H1 (cell line): Measurements from ENCODE around the gene PLTP. TPM values are rescaled to one million over a fixed set of nuclear protein-coding genes. Genes with fewer than 3 reads are reported as not detected.

Source experiments
- CEBPB ChIP-seq: IDR thresholded peaks from 2 replicates; pipeline ENCODE4 v1.6.1; 2012; ENCODE audit warnings: low read depth, low read length
- GABPA ChIP-seq: IDR thresholded peaks from 2 replicates; pipeline ENCODE4 v1.6.1; 2011; ENCODE audit warnings: mild to moderate bottlenecking, low read length, moderate library complexity, borderline replicate concordance; ENCODE audit not compliant: insufficient read depth
- HDAC2 ChIP-seq, 2 experiments: fragments of 300-600 bp in 1 of 2; sonication (generic) in 1 of 2; IDR thresholded peaks; 2 replicates each; pipeline ENCODE4 v1.6.1; 2011 to 2012; ENCODE audit warnings: low read depth in 2 of 2, low read length in 2 of 2, mild to moderate bottlenecking in 2 of 2, moderate library complexity in 2 of 2, borderline replicate concordance in 1 of 2, inconsistent platforms in 1 of 2
- JUN ChIP-seq: IDR thresholded peaks from 2 replicates; pipeline ENCODE4 v1.6.1; 2011; ENCODE audit warnings: low read depth, mild to moderate bottlenecking, improper control_type of control experiment, low read length
- KDM4A ChIP-seq: IDR thresholded peaks from one replicate; pipeline ENCODE4 v1.7.1; 2012; ENCODE audit warnings: low read depth, mild to moderate bottlenecking, moderate library complexity, low read length, inconsistent platforms; ENCODE audit not compliant: severe bottlenecking
- MAX ChIP-seq: IDR thresholded peaks from 2 replicates; pipeline ENCODE4 v1.6.1; 2012; ENCODE audit warnings: inconsistent platforms
- NANOG ChIP-seq: IDR thresholded peaks from 2 replicates; pipeline ENCODE4 v1.6.1; 2011; ENCODE audit warnings: low read length, low read depth, mild to moderate bottlenecking, inconsistent platforms; ENCODE audit not compliant: insufficient read depth, poor library complexity, severe bottlenecking
- POLR2A ChIP-seq, 2 experiments: IDR thresholded peaks; 1 replicate in 1 of 2; 2 replicates in 1 of 2; pipeline ENCODE4 v1.6.1; 2011; ENCODE audit warnings: low read depth in 2 of 2, low read length in 2 of 2, mild to moderate bottlenecking in 2 of 2; ENCODE audit errors: control extremely low read depth in 1 of 2
- POLR2AphosphoS5 ChIP-seq: IDR thresholded peaks from 2 replicates; pipeline ENCODE4 v1.6.1; 2011; ENCODE audit warnings: low read depth, low read length
- RAD21 ChIP-seq, 2 experiments: IDR thresholded peaks in 1 of 2; conservative IDR thresholded peaks in 1 of 2; 2 replicates each; pipeline ENCODE4 v1.6.1; 2011; ENCODE audit warnings: low read depth in 2 of 2, low read length in 2 of 2, improper control_type of control experiment in 1 of 2, inconsistent platforms in 1 of 2, mild to moderate bottlenecking in 1 of 2, moderate library complexity in 1 of 2
- RXRA ChIP-seq: IDR thresholded peaks from 2 replicates; pipeline ENCODE4 v1.6.1; 2011; ENCODE audit warnings: low read depth, mild to moderate bottlenecking, low read length, moderate library complexity; ENCODE audit not compliant: insufficient read depth
- SRF ChIP-seq: IDR thresholded peaks from 2 replicates; pipeline ENCODE4 v1.6.1; 2011; ENCODE audit warnings: mild to moderate bottlenecking, low read depth, low read length, moderate library complexity
- TAF7 ChIP-seq: optimal IDR thresholded peaks from 2 replicates; pipeline ENCODE3; 2011; ENCODE audit warnings: low read depth, mild to moderate bottlenecking, inconsistent platforms, low read length, moderate library complexity, borderline replicate concordance
- TBP ChIP-seq: IDR thresholded peaks from 2 replicates; pipeline ENCODE4 v1.6.1; 2011; ENCODE audit warnings: low read depth, low read length, improper control_type of control experiment
- YY1 ChIP-seq: IDR thresholded peaks from 2 replicates; pipeline ENCODE4 v1.6.1; 2011; ENCODE audit warnings: low read depth, mild to moderate bottlenecking, low read length
- polyA plus RNA-seq, 7 experiments: library from polyadenylated mRNA; depleted of rRNA in 3 of 7; stranded (reverse) in 5 of 7; unstranded in 2 of 7; fragments of >200 nt in 5 of 7; fragments of 200-250 nt in 2 of 7; gene quantifications; 1 replicate in 5 of 7; 2 replicates in 1 of 7; 4 replicates in 1 of 7; pipeline versions ENCODE4 v1.2.1 to v1.2.3, GENCODE V29; 2011 to 2013; ENCODE audit warnings: missing spikeins in 2 of 7, mixed read lengths in 2 of 7
- total RNA-seq: library from RNA; stranded (reverse); fragmentation: NEBNext Ultra II Directional; extraction: Animal tissue kit (Norgen Biotek cat#: 25700); gene quantifications from 2 replicates; pipeline ENCODE4 v1.2.1, GENCODE V29; 2021

The PLTP gene
- total and polyA plus RNA-seq, 2 of the 8 experiments (the other 6 are each of a cell fraction or from before 2014, with no cell fraction given): 120 to 194 TPM

DNA sequence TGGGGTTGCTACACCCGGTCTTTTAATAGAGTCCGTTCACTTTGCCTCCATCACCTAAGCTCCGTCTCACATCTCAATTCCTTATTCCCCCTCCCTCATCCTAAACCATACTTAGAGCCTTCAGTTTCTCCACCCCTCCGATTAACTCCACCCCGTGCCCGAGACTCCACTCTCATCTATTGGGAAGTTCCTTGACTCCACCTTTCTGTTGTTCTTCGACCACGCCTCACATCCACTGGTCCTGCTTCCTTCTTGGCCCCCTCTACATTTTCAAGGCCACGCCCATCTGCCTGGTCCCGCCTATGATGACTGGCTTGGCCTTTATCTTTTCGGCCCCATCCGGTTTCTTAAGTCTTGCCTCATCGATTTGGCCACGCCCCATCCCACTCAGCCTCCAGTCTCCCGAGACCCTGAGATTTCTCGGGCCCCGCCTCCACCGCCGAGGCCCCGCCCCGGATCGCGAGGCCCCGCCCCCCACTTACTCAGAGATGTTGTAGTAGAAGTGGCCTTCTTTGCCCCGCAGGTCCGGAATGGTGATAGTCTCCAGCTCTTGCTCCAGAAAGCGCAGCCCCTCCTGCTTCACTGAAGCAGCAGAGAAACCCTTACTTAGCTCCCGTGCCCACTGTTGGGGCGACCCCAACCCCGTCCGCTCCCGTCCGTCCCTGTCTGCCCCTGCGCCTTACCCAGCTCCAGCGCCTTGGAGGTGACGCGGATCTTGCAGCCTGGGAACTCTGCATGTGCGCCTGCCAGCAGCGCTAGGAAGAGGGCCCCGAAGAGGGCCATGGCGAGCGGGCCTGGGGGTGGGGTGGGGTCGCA lies 1.1 kb downstream of the PLTP start (continued):
- no peak for TF ChIP-seq SRF
- TF ChIP-seq JUN: peak; percentile 59; the same call in 1 of the 2 replicates
- TF ChIP-seq POLR2AphosphoS5: peak; percentile 73
- no peak for TF ChIP-seq RAD21 (IDR thresholded peaks at IDR 0.05 in 1 of 2, conservative IDR thresholded peaks at IDR 0.05 in 1 of 2; ENCODE audit: low read depth in 2 of 2, low read length in 2 of 2)
- peak; percentile 9; the same call in 1 of the 2 replicates for TF ChIP-seq MAX
- TF ChIP-seq CEBPB: peak; percentile 98
- peak; percentile 58 for TF ChIP-seq TAF7
- no peak for TF ChIP-seq RXRA
- no peak for TF ChIP-seq GABPA
- TF ChIP-seq TBP: peak; percentile 85
- no peak for TF ChIP-seq NANOG
- TF ChIP-seq YY1: no peak
- 0 out of 4 replicates have a peak, but pooled peaks of 1 of the 2 experiments have one; percentile 13 for TF ChIP-seq HDAC2 (IDR thresholded peaks at IDR 0.05; ENCODE audit: borderline replicate concordance in 1 of 2, low read depth in 2 of 2, low read length in 2 of 2)
- peak; percentile 24 for TF ChIP-seq KDM4A
- peak; percentile 59 to 68; a peak in 2 of 3 replicates for TF ChIP-seq POLR2A (IDR thresholded peaks at IDR 0.05; ENCODE audit: control extremely low read depth in 1 of 2, low read depth in 2 of 2, low read length in 2 of 2)
